GM13976 (cell line): ENCODE data around the gene SLC25A13.

Source experiments
- DNase-seq: peaks from one replicate; pipeline ENCODE4 v3.0.0; 2012; ENCODE audit warnings: low spot score
- CTCF ChIP-seq: IDR thresholded peaks from 2 replicates; pipeline ENCODE4 v1.5.1; 2012; ENCODE audit warnings: borderline replicate concordance, mild to moderate bottlenecking; ENCODE audit not compliant: insufficient read depth; ENCODE audit errors: extremely low read depth, missing control alignments, control extremely low read depth
- in situ Hi-C: fragments of 300-500 bp; cut with MboI; formaldehyde crosslinking; loops from one replicate; pipeline ENCODE4 v1.12.0; 2022; ENCODE audit warnings: low sequenced_read_pairs, mixed read lengths, inconsistent platforms; ENCODE audit not compliant: unreplicated experiment

Gene SLC25A13

GRCh38 chr7:96152706-96153105 lies 169.2 kb downstream of the SLC25A13 start:
- in situ Hi-C loops: no loop called here
- TF ChIP-seq CTCF: no peak
- no peak for DNase-seq

- no peak for TF ChIP-seq CTCF
- in situ Hi-C loops: no loop called here
- no peak for DNase-seq
Measured at GRCh38 chr7:96151889-96152288, 170.0 kb downstream of the SLC25A13 start.

GRCh38 chr7:96144260-96144526 lies 177.7 kb downstream of the SLC25A13 start:
- TF ChIP-seq CTCF: no peak
- no peak for DNase-seq
- in situ Hi-C loops: no loop called here

GRCh38 chr7:96143495-96144259 lies 178.2 kb downstream of the SLC25A13 start:
- DNase-seq: no peak
- in situ Hi-C loops: no loop called here
- no peak for TF ChIP-seq CTCF

GRCh38 chr7:96136600-96137239 lies 185.2 kb downstream of the SLC25A13 start:
- in situ Hi-C loops: no loop called here
- no peak for TF ChIP-seq CTCF
- no peak for DNase-seq

GRCh38 chr7:96135241-96135640 lies 186.7 kb downstream of the SLC25A13 start:
- in situ Hi-C loops: no loop called here
- no peak for TF ChIP-seq CTCF
- no peak for DNase-seq
